Hepatocyte (in vitro differentiated cells): ENCODE results near the gene FOXC2. TPM values are rescaled to one million over a fixed set of nuclear protein-coding genes. Genes with fewer than 3 reads are reported as not detected.

Source experiments
- DNase-seq: peaks from one replicate; pipeline ENCODE4 v3.0.0-alpha.2; 2016; ENCODE audit warnings: low spot score
- H2AFZ ChIP-seq: fragments of 200-600 bp; sonication (generic); 2 replicates; pipeline ENCODE4 v1.6.0; 2016; ENCODE audit warnings: antibody characterized with exemption, mild to moderate bottlenecking
- H3K27ac ChIP-seq: fragments of 200-600 bp; sonication (generic); 2 replicates; pipeline ENCODE4 v1.5.1; 2016; ENCODE audit warnings: mild to moderate bottlenecking
- H3K27me3 ChIP-seq: fragments of 200-600 bp; sonication (generic); 2 replicates; pipeline ENCODE4 v1.6.1; 2016
- H3K36me3 ChIP-seq: fragments of 200-600 bp; sonication (generic); replicated peaks from 2 replicates; pipeline ENCODE4 v1.5.1; 2016; ENCODE audit warnings: low read depth; ENCODE audit not compliant: insufficient read depth
- H3K4me1 ChIP-seq: fragments of 200-600 bp; sonication (generic); 2 replicates; pipeline ENCODE4 v1.5.1; 2016; ENCODE audit warnings: mild to moderate bottlenecking, moderate library complexity; ENCODE audit not compliant: insufficient read depth
- H3K4me2 ChIP-seq: fragments of 200-600 bp; sonication (generic); 2 replicates; pipeline ENCODE4 v1.6.0; 2016
- H3K4me3 ChIP-seq: fragments of 200-600 bp; sonication (generic); 2 replicates; pipeline ENCODE4 v1.5.1; 2016; ENCODE audit warnings: mild to moderate bottlenecking
- H3K79me2 ChIP-seq: fragments of 200-600 bp; sonication (generic); 2 replicates; pipeline ENCODE4 v1.6.0; 2017; ENCODE audit warnings: mild to moderate bottlenecking
- H3K9me2 ChIP-seq: fragments of 200-600 bp; sonication (generic); replicated peaks from 2 replicates; pipeline ENCODE4 v1.6.0; 2017; ENCODE audit warnings: mild to moderate bottlenecking; ENCODE audit not compliant: insufficient read depth
- H3K9me3 ChIP-seq: fragments of 200-600 bp; sonication (generic); 2 replicates; pipeline ENCODE4 v1.5.1; 2016; ENCODE audit warnings: low read depth, mild to moderate bottlenecking
- H4K20me1 ChIP-seq: fragments of 200-600 bp; sonication (generic); 2 replicates; pipeline ENCODE4 v1.6.0; 2016; ENCODE audit warnings: mild to moderate bottlenecking; ENCODE audit not compliant: insufficient read depth, poor library complexity, severe bottlenecking
- CTCF ChIP-seq: fragments of 200-600 bp; sonication (generic); IDR thresholded peaks from 2 replicates; pipeline ENCODE4 v1.5.1; 2016; ENCODE audit warnings: antibody characterized with exemption, mild to moderate bottlenecking; ENCODE audit not compliant: poor library complexity
- EZH2 ChIP-seq: fragments of 200-600 bp; sonication (generic); IDR thresholded peaks from 2 replicates; pipeline ENCODE4 v1.6.1; 2016; ENCODE audit warnings: antibody characterized with exemption, mild to moderate bottlenecking, borderline replicate concordance
- EZH2phosphoT487 ChIP-seq: fragments of 200-600 bp; sonication (generic); IDR thresholded peaks from one replicate; pipeline ENCODE4 v1.6.1; 2018; ENCODE audit warnings: antibody characterized with exemption, mild to moderate bottlenecking, low read depth, moderate library complexity; ENCODE audit not compliant: unreplicated experiment, severe bottlenecking
- WGBS: methylation state at CpG from one replicate; pipeline ENCODE4 v1.1.6; 2016; ENCODE audit warnings: low lambda C conversion rate; ENCODE audit errors: missing lambda C conversion rate; 5-methylcytosine and 5-hydroxymethylcytosine counted together
- polyA plus RNA-seq: library from polyadenylated mRNA; unstranded; fragments of >200 nt; fragmentation: Nextera tagmentation; extraction: Ambion mirVana; gene quantifications from 2 replicates; pipeline ENCODE4 v1.2.1, GENCODE V29; 2016
- total RNA-seq: library from RNA; depleted of rRNA; stranded (reverse); fragments of >200 nt; gene quantifications from 2 replicates; pipeline ENCODE4 v1.2.3, GENCODE V29; 2014

Gene FOXC2
- total and polyA plus RNA-seq, 2 experiments from 2014 or later = 0.30 TPM; not detected in 1

- Histone ChIP-seq H4K20me1 (no peaks in the 10 kb centered on the region), H3K27ac (no peak overlapping the region), H3K79me2 (peaks cover 6% of the 10 kb centered on the region), H2AFZ (no peak overlapping the region), H3K4me3 (no peak overlapping the region), H3K4me1 (peaks cover 4% of the 10 kb centered on the region), H3K27me3 (no peaks in the 10 kb centered on the region), H3K9me2 (no peaks in the 10 kb centered on the region), H3K4me2 (no peak overlapping the region), H3K36me3 (no peaks in the 10 kb centered on the region), H3K9me3 (no peaks in the 10 kb centered on the region)
- 84% methylated on average over 8 of the region's 8 CpGs for WGBS
- no peak for TF ChIP-seq EZH2
- TF ChIP-seq CTCF = no peak
- no peak for TF ChIP-seq EZH2phosphoT487
- no peak for DNase-seq
These were observed 17.3 kb upstream of the FOXC2 start for GRCh38 chr16:86549076-86549892.

- 96% methylated on average over 7 of the region's 7 CpGs for WGBS
These were observed 16.8 kb upstream of the FOXC2 start for GRCh38 chr16:86549893-86550190.

GRCh38 chr16:86550281-86550680 is 16.3 kb upstream of the FOXC2 start:
- no peak for TF ChIP-seq CTCF
- TF ChIP-seq EZH2 = no peak
- TF ChIP-seq EZH2phosphoT487 = no peak
- Histone ChIP-seq H3K36me3 (no peaks in the 10 kb centered on the region), H3K9me3 (no peaks in the 10 kb centered on the region), H4K20me1 (no peaks in the 10 kb centered on the region), H3K27me3 (no peaks in the 10 kb centered on the region), H3K9me2 (no peaks in the 10 kb centered on the region), H2AFZ (no peak overlapping the region), H3K4me3 (no peak overlapping the region), H3K27ac (no peak overlapping the region), H3K79me2 (peaks cover 11% of the 10 kb centered on the region), H3K4me1 (peaks cover 6% of the 10 kb centered on the region), H3K4me2 (no peak overlapping the region)
- DNase-seq = no peak
- over 99% methylated on average over 5 of the region's 5 CpGs for WGBS

More at GRCh38 chr16:86549893-86550190, 16.8 kb upstream of the FOXC2 start:
- Histone ChIP-seq H3K9me3 (no peaks in the 10 kb centered on the region), H3K36me3 (no peaks in the 10 kb centered on the region), H3K4me1 (peaks cover 6% of the 10 kb centered on the region), H2AFZ (no peak overlapping the region), H3K27me3 (no peaks in the 10 kb centered on the region), H4K20me1 (no peaks in the 10 kb centered on the region), H3K4me2 (no peak overlapping the region), H3K27ac (no peak overlapping the region), H3K79me2 (peaks cover 11% of the 10 kb centered on the region), H3K9me2 (no peaks in the 10 kb centered on the region), H3K4me3 (no peak overlapping the region)
- TF ChIP-seq EZH2 (no peak), CTCF (no peak), EZH2phosphoT487 (no peak)
- no peak for DNase-seq
